CD4-positive, alpha-beta T cell (primary cell): ENCODE results near the gene SLC16A13. TPM values are rescaled to one million over a fixed set of nuclear protein-coding genes. Genes with fewer than 3 reads are reported as not detected.

Experiments used
- ATAC-seq: fragments of 200-7000 bp; cut with Tn5 transposase; one replicate; pipeline ENCODE4 v1.10.0; 2022; ENCODE audit warnings: mild to moderate bottlenecking; ENCODE audit not compliant: poor library complexity
- CTCF ChIA-PET: fragments of 350-600 bp; sonication (Branson Sonifier 250); formaldehyde crosslinking; loops from one replicate; lab custom pipeline; 2021; ENCODE audit warnings: antibody characterized with exemption, inconsistent platforms; lab: Charles Lee
- POLR2A ChIA-PET: fragments of 350-600 bp; sonication (Branson Sonifier 250); formaldehyde crosslinking; loops from one replicate; lab custom pipeline; 2021; ENCODE audit warnings: antibody characterized with exemption, inconsistent platforms; lab: Charles Lee
- DNase-seq, 14 experiments: peaks; one replicate each; pipeline ENCODE4 v3.0.0-alpha.2; 2013 to 2020; ENCODE audit warnings: mixed read lengths in 2 of 14
- H3K27ac ChIP-seq, 2 donors: one replicate each; pipeline versions ENCODE4 v1.5.1 to v1.7.0; 2013; ENCODE audit warnings: low read length in 2 of 2, low read depth in 1 of 2, mild to moderate bottlenecking in 1 of 2
- H3K27me3 ChIP-seq, 2 experiments: 1 replicate in 1 of 2; 2 replicates in 1 of 2; pipeline versions ENCODE4 v1.6.1 to v1.7.0; 2013; ENCODE audit warnings: low read length in 2 of 2, control low read depth in 1 of 2, mild to moderate bottlenecking in 1 of 2, moderate library complexity in 1 of 2; ENCODE audit not compliant: insufficient read depth in 2 of 2, control insufficient read depth in 1 of 2
- H3K36me3 ChIP-seq: one replicate; pipeline ENCODE4 v1.6.1; 2013; ENCODE audit warnings: low read length, control low read depth; ENCODE audit not compliant: insufficient read depth
- H3K4me1 ChIP-seq: one replicate; pipeline ENCODE4 v1.6.1; 2013; ENCODE audit warnings: low read length, control low read depth; ENCODE audit not compliant: insufficient read depth
- H3K4me3 ChIP-seq: one replicate; pipeline ENCODE4 v1.5.1; 2013; ENCODE audit warnings: mild to moderate bottlenecking, low read length, moderate library complexity
- H3K9me3 ChIP-seq, 2 experiments: 1 replicate in 1 of 2; 2 replicates in 1 of 2; pipeline versions ENCODE4 v1.6.1 to v1.7.0; 2013; ENCODE audit warnings: low read length in 2 of 2, mild to moderate bottlenecking in 2 of 2, control low read depth in 1 of 2, moderate library complexity in 1 of 2; ENCODE audit not compliant: control insufficient read depth in 1 of 2, insufficient read depth in 1 of 2
- H3K27ac Mint-ChIP-seq: one replicate; pipeline ENCODE4 v1.8.0; 2020; ENCODE audit warnings: mixed read lengths
- H3K27me3 Mint-ChIP-seq: one replicate; pipeline ENCODE4 v1.8.0; 2021; ENCODE audit warnings: mixed read lengths
- H3K36me3 Mint-ChIP-seq: one replicate; pipeline ENCODE4 v1.8.0; 2021; ENCODE audit warnings: low read depth, mixed read lengths
- H3K4me1 Mint-ChIP-seq: one replicate; pipeline ENCODE4 v1.8.0; 2021; ENCODE audit warnings: low read depth, mixed read lengths
- H3K4me3 Mint-ChIP-seq: one replicate; pipeline ENCODE4 v1.8.0; 2020; ENCODE audit warnings: mild to moderate bottlenecking, mixed read lengths
- H3K9me3 Mint-ChIP-seq: one replicate; pipeline ENCODE4 v1.8.0; 2020; ENCODE audit warnings: mixed read lengths
- CTCF ChIP-seq: fragments of 200-600 bp; IDR thresholded peaks from one replicate; pipeline ENCODE4 v1.8.0; 2022; ENCODE audit warnings: antibody characterized with exemption, mild to moderate bottlenecking
- intact Hi-C, 2 experiments: fragments of 100-400 bp; cut with DNase I in 1 of 2; cut with micrococcal nuclease in 1 of 2; formaldehyde crosslinking; loops; one replicate each; pipeline versions ENCODE4 v1.15.1 to v1.9.0; 2023 to 2025; cut with DNase I, micrococcal nuclease
- total RNA-seq, 174 experiments: library from RNA in 2 of 174; stranded (reverse) in 2 of 174; gene quantifications; one replicate each; pipeline ENCODE4 v1.2.3 and lab custom pipeline; 2021 to 2026

The SLC16A13 gene
- total RNA-seq, 2 experiments from 2014 or later: 2.3 to 2.4 TPM

GRCh38 chr17:7058831-7059447 is 23.1 kb downstream of the SLC16A13 start:
- Mint-ChIP-seq H3K4me1 (no peaks in the 10 kb centered on the region), H3K4me3 (no peak overlapping the region), H3K9me3 (no peaks in the 10 kb centered on the region), H3K36me3 (no peaks in the 10 kb centered on the region), H3K27ac (no peak overlapping the region), H3K27me3 (peaks cover 19% of the 10 kb centered on the region)
- no peak for ATAC-seq
- H3K27ac ChIP-seq: no peak overlapping the region
- ChIA-PET POLR2A (no interaction called here), CTCF (no interaction called here)
- H3K9me3 ChIP-seq: no peaks in the 10 kb centered on the region
- no peak for DNase-seq
- TF ChIP-seq CTCF: no peak
- H3K4me1 ChIP-seq: no peaks in the 10 kb centered on the region
- intact Hi-C loops: no loop called here
- no peak overlapping the region for H3K4me3 ChIP-seq
- no peaks in the 10 kb centered on the region for H3K27me3 ChIP-seq
- no peaks in the 10 kb centered on the region for H3K36me3 ChIP-seq

GRCh38 chr17:7060165-7060891 is 24.5 kb downstream of the SLC16A13 start:
- Histone ChIP-seq H3K4me3 (no peak overlapping the region), H3K36me3 (no peaks in the 10 kb centered on the region), H3K9me3 (no peaks in the 10 kb centered on the region), H3K27ac (no peak overlapping the region), H3K27me3 (no peaks in the 10 kb centered on the region), H3K4me1 (no peaks in the 10 kb centered on the region)
- Mint-ChIP-seq H3K4me1 (no peaks in the 10 kb centered on the region), H3K9me3 (no peaks in the 10 kb centered on the region), H3K27ac (no peak overlapping the region), H3K27me3 (peaks cover 19% of the 10 kb centered on the region), H3K36me3 (no peaks in the 10 kb centered on the region), H3K4me3 (no peak overlapping the region)
- intact Hi-C loops: loop anchor here in 1 of 2 experiments (5.0 kb wide), 1 partner anchor 37 kb away; no protein-coding TSS in a partner anchor
- ATAC-seq (no peak), DNase-seq (peak in 1 of 14 experiments; percentile 17)
- POLR2A ChIA-PET: no interaction called here
- CTCF ChIA-PET: interaction anchor here (1.2 kb wide), 1 partner anchor 14 kb away, joined by 4 read pairs; no protein-coding TSS in a partner anchor
- TF ChIP-seq CTCF: no peak

- Mint-ChIP-seq H3K4me3 (no peak overlapping the region), H3K27ac (no peak overlapping the region), H3K36me3 (no peaks in the 10 kb centered on the region), H3K4me1 (no peaks in the 10 kb centered on the region), H3K9me3 (peaks cover 8% of the 10 kb centered on the region), H3K27me3 (peaks cover 19% of the 10 kb centered on the region)
- peaks cover 9 to 13% of the 10 kb centered on the region in 2 experiments for H3K9me3 ChIP-seq
- no peak for TF ChIP-seq CTCF
- H3K4me1 ChIP-seq: no peaks in the 10 kb centered on the region
- H3K27ac ChIP-seq: no peak overlapping the region
- no peak overlapping the region for H3K4me3 ChIP-seq
- ChIA-PET CTCF (no interaction called here), POLR2A (no interaction called here)
- intact Hi-C loops: loop anchor here in 1 of 2 experiments (5.0 kb wide), 1 partner anchor 34 kb away; no protein-coding TSS in a partner anchor
- H3K27me3 ChIP-seq: no peaks in the 10 kb centered on the region
- no peak for DNase-seq
- no peak for ATAC-seq
- H3K36me3 ChIP-seq: no peaks in the 10 kb centered on the region
Measured at GRCh38 chr17:7063518-7064094, 27.8 kb downstream of the SLC16A13 start.
